ENCODE results near the gene GRWD1.

- TF ChIP-seq IKZF3 (tag by site-specific recombination; IDR thresholded peaks at IDR 0.05) (no peak), ZBTB7A (tag by site-specific recombination; IDR thresholded peaks at IDR 0.05; ENCODE audit: low read depth) (no peak), ZBTB6 (tag by site-specific recombination; IDR thresholded peaks at IDR 0.05) (no peak), REST (tag by site-specific recombination; IDR thresholded peaks at IDR 0.05) (no peak), ZNF549 (tag by site-specific recombination; IDR thresholded peaks at IDR 0.05) (no peak), CTCF (tag by site-specific recombination; IDR thresholded peaks at IDR 0.05) (no peak), ZFP69B (tag by site-specific recombination; IDR thresholded peaks at IDR 0.05) (no peak), TSHZ1 (tag by site-specific recombination; IDR thresholded peaks at IDR 0.05; ENCODE audit: borderline replicate concordance) (no peak), ZNF366 (tag by site-specific recombination; conservative IDR thresholded peaks at IDR 0.05) (no peak), ZNF707 (tag by site-specific recombination; IDR thresholded peaks at IDR 0.05) (no peak), ZNF19 (tag by site-specific recombination; IDR thresholded peaks at IDR 0.05; ENCODE audit: low read depth) (no peak)
These were observed 56.7 kb downstream of the GRWD1 start for GRCh38 chr19:48502350-48503018.

Data from HEK293 (cell line).